HG02970 (cell line): ENCODE measurements around the gene ANOS1.
"Not testable (repeated sequence)": the region's sequence is repeated elsewhere in the genome, so short reads cannot be mapped to it uniquely, and the experiment has no call there.

Experiments
- ATAC-seq: cut with Tn5 transposase; IDR thresholded peaks from one replicate; pipeline ENCODE4 v1.9.1; 2021; ENCODE audit warnings: mild to moderate bottlenecking, moderate library complexity, moderate number of reproducible peaks; ENCODE audit not compliant: unreplicated experiment, low FRiP score

ANOS1 gene

DNA sequence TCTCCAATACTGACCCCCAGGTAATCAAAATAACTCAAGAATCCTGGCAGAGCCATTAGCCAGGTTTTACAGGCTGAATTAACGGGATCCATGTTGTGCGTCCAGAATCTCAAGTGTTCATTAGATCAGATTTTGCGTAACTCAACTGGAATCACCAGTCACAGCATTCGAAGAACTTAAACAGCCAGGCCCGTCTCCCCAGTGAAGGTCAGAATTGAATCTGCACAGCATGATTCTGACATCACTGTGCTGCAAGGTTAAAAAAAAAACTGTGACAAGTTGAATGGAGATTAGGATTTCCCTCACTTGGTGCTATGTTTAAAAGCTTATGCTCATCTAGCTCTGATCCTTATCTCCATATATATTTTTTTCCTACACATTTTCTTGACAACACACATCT, 96.1 kb downstream of the ANOS1 start:
- ATAC-seq: no peak

DNA sequence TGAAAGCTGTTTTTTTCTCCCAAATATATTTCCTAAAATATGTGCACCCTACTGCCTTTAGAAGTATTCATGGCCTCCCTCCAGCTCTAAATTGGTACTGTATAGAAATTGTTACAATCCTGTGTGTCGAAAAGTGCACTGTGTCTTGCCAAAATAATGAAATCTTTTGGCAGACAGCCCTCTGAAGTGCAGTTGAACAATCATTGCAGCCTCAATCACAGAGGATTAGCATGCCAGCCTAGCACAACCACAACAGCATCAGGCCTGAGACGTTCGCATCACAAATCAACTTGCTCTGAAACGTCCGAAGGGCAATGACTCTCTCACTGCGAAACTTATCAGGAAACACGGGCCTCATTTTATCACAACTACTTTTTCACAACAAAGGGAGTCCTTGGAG, 99.0 kb downstream of the ANOS1 start:
- ATAC-seq: no peak

DNA sequence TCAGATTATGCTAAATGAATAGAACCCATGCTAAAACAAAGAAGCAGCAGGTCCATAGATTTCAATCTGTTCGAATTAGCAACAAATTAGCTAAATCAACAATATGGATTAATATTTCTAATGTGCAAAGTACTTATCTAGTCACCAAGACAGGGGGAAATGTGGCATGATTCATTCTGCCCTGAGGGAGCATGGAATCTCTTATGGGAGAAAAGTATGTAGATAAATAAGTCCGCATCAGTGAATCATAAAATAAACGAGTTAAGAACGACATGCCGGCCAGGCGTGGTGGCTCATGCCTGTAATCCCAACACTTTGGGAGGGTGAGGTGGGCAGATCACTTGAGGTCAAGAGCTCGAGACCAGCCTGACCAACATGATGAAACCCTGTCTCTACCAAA, 102.1 kb downstream of the ANOS1 start:
- ATAC-seq: no peak

DNA sequence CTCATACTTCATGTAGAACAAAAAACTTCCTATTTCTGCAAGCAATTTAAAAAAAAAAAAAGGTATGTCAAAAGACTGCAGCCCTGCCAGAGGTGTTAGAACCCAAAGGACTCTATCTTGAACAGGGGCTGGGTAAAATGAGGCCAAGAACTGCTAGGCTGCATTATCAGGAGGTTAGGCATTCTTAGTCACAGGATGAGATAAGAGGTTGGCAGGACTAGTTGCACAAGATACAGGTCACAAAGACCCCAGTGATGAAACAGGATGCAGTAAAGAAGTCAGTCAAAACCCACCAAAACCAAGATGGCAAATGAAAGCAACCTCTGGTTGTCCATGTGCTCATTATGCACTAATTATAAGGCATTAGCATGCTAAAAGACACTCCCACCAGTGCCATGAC, 104.1 kb downstream of the ANOS1 start:
- no peak for ATAC-seq

DNA sequence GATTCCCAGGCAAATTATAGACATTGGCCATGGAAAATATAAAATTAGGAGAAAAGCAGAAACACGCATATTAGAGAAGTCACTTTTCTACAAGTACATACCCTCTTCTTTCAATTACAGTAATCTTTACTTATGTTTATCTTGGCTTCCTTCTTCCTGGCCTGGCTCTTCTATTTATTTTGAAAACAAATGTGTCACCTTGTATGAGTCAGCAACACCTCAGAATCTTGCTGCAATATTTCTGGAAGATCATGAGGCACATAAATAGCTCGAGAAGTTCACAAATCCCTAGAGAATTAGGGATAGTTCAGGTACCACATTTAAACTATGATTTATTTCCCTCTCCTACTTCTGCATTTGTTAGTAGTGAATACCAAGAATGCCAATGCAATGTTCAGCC, 124.6 kb downstream of the ANOS1 start:
- ATAC-seq: no peak

DNA sequence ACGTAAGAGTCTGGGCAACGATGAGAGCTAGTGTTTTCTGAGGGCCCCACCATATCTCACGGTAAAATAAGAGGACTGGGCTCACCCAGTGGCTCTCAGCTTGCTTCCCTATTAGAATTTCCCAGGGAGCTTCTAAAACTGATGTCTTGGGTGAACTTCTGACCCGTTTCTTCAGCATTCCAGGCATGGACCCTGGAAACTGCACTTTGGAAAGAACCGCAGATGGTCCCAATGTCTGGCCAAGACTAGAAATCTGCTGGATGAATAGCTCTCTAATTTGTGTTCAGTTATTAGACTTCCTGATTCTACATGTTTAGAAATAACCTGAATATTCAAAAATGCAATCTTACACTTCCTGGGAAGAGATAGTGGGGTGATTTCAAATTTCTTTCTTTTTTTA, 127.8 kb downstream of the ANOS1 start:
- no peak for ATAC-seq

DNA sequence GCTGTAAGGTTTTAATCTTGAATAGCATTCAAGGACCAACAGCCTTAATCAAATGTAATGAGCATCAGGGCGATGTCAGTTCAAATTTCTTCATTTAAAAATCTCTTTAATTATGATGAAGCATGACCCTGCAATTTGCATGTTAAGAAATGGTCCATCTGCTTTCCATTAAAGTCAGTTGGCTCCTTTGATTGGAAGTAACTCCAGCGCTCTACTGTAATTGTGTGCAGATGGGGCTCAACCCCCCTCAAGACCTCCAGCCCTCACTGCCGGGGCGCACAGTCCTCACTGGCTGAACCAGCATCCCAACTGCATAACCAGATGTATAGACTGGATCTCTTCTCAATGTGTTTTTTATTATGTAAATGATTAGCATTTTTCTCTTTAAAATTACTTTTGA, 140.4 kb downstream of the ANOS1 start:
- ATAC-seq: no peak

DNA sequence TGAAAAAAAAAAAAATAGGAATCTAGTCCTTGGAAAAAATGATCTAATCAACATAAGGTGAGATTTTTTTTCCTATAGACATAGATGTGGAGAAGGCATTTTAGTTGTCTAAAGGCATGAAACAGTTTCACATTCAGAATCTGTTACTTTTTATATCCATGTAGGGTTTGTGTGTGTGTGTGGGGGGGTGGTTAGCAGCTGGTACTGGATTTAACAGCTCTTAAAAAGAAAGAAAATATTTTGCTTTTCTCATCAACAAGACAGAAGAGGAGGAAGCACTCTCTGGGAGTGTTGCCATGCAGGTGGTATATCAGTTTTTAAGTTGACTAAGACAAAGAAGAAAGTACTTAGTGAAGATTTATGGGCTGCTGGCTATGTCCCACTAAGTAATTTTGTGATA, 145.0 kb downstream of the ANOS1 start:
- ATAC-seq: no peak

DNA sequence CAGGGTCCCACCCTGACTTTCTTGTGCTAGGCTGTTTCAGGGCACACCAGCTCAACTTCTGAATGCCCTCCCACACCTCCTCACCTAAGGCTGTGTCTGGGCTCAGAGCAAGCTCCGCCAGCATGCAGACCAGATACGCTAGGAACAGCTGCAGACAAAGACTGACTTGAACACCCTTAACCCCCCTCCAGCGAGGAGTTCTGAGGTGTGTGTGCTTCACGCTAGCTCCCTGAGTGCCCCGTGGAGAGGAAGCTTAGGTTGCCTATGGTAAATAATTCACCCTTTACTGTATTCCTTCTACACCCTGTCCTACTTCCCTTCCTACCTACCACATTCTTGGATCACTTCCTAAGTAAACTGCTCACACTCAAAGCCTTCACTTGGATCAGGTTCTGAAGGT, 152.3 kb downstream of the ANOS1 start:
- ATAC-seq: no peak

DNA sequence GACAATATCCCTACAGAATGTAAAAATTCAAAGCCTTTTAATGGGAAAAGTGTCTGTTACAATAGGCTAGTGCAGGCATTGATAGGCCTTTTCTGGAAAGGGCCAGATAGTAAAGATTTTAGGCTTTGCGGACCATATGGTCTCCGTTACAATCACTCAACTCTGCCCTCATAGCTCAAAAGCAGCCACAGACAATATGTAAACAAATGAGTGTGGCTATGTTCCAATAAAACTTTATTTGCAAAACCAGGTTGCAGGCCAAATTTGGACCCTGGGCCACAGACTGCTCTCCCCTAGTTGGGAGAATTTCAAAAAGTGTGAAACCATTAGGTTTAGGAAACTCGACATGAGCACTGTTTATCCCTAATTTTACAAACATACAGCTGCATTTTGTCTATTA, 155.1 kb downstream of the ANOS1 start:
- ATAC-seq: no peak

DNA sequence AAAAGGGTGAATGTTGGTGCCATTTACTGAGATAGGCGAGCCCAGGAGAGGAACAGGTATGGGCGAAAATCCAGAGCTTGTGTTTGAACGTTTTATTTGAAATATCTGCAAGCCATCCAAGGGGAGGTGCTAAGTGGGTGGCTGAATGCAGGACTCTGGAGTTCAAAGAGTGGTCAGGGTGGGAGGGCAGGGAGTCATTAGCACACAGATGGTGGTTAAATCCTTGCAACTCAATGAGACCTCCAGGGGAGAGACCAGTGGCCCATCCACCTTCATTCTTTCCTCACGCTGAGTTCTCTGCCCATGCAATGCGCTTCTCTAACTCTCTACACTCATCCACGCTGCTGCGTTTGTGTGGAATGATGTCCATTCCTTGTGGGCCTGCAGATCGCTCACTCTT, 166.2 kb downstream of the ANOS1 start:
- no peak for ATAC-seq

DNA sequence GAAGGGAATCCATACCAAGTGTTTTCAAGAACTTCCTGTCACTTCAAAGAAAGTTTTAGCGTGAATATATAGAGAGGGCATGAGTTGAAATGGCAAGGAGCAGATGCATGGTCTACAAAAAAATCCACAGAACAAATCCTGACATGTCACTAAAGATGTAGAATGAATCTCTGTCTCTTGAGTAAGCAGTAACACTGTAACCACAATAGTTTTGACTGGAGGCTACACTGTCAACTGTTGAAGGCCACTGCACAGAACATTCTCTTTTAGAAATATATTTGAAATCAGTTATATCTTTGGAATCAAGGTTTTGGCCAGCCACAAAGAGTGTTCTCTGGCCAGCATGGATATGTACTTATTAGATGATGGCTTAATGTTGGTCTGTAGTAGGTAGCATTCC, 183.5 kb downstream of the ANOS1 start:
- ATAC-seq: no peak

DNA sequence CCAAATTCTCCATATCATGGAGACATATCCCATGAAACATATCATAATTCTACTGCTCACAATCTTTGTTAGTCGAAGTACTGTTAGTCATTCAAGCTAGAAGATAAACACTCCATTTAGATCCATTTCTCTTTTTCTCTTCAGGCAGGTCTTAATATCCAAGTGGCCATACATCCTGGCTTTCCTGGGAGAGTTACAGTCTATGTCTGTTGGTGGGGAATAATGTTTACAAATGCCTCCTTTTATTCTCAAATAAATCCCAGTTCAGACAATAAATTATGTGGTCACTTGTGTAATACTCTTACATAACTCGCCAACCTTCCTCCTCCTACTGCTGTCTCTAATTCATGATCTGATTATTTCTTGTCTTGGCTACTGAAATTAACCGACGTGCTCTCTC, 185.2 kb downstream of the ANOS1 start:
- ATAC-seq: no peak

DNA sequence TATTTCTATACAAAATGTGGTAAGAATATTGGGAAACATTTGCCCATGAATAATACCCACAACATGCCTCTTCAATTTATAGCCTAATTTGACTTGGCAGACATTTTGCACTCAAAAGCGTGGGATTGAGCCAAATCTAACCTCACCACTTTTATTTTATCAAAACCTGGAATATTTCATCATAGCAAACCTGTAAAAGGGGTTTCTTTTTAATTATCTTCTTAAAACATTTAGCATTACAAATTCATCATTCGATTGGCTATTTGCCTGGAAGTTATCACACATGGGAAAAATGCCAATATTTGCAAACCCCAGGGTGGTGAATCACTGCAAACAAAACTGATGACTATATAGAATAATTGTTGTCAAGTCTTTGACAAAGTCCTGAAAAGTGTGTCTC, 211.1 kb downstream of the ANOS1 start:
- ATAC-seq: no peak

DNA sequence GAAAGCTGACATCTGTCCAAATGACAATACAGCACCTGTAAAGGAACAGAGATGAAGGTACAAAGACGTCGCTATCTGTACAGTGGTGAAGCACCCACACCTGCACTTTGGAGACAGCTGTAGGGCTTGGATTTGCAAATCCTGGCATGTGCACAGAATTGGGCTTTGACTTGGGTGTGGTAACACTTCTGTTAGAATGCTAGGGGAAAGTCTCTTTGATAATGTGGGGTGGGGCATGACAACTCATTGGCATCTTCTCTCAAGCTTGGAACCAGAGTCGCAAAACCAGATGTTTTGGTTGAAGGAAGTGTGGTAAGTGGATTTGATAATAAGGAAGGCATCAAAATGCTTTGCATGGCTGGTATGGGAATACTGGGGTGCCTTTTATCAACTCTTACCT, 211.8 kb downstream of the ANOS1 start:
- no peak for ATAC-seq

DNA sequence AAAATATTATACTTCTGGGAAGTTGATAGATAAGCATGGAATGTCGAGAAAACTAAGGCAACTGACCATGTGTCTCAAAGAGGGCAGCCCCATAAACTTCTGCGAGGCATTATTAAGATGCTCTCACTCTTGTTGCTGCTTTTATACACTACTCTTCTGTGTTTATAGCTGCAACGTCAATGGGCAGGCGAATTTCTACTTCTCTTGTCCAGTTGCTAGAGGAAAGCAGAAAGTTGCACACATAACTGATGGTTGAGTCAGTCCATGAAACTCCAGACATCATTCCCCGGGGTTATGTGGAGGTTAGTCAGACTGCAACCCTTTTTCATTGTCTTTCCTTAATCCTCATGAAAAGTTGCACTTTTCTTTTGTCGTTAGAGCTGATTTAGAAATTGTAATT, 227.5 kb downstream of the ANOS1 start:
- ATAC-seq: no peak

DNA sequence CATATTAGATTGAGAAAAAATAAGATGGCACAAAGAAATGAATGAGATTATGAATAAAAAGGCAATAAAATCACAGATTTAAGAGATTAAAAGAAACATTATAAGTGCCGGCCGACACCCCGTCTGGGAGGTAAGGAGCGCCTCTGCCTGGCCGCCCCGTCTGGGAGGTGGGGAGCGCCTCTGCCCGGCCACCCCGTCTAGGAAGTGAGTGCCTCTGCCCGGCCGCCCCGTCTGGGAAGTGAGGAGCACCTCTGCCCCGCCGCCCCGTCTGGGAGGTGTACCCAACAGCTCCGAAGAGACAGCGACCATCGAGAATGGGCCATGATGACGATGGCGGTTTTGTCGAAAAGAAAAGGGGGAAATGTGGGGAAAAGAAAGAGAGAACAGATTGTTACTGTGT, 229.8 kb downstream of the ANOS1 start:
- ATAC-seq: not testable (repeated sequence)

DNA sequence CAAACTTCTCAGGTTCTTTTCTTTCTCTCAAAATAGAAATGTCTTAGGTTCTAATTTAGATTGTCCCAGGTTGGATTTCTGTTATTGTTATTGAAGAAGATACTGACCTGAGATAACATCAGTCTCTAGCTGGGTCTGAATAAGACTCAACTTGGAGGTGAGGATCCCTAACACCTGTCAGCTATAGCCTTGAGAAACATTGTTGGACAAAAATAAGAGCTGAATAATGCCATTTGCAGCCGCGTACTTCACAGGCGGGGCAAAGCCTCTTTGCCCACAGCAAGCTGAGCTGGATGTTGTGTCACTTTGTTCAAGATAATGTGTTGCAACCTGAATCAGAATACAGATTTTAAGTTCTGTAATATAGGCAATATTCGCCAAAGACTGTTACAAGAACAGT, 231.7 kb downstream of the ANOS1 start:
- ATAC-seq: no peak

DNA sequence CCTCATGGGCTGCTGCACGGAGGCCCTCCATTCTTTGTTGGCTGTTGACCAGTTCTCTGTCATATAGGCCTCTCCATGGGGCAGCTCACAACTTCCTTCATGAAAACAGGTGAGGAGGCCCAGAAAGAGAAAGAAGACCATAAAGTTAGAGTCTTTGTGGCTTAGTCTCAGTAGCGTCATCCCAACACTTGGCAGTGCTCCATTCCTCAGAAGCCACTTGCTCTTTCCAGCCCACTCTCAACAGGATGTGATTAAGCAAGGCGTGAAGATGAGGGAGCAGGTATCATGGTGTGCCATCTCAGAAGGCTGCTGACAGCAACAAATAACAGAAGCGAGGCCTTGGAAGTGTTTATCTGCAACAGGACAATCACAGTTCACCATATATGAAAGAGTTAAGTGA, 236.9 kb downstream of the ANOS1 start:
- not testable (repeated sequence) for ATAC-seq

DNA sequence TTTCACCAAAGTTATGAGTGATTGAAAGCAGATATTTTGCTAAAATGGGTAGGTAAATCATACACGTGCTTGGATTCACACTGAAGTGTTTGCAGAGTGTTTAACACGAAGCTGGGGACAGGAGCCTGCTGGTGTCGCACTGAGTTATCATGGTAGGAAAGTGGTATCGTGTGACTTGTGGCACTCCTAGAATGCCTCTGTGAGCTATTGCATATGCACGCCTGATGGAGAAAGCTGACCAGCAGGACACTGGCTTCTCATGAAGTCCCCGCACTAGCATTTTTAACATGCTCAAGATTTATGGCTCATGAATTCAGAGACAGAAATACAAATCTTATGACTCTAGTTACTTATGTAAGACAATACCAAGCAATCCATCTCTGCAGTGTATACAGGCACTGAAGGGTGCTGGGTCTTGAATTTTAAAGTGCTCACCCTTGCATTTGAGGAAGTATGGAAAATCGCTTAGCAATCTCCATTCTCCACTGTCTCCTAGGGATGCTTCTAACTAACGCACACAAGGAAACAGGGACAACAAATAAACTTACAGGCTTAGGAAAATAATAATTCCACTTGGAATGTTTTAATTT, 247.5 kb downstream of the ANOS1 start:
- ATAC-seq: no peak
